Measurements from ENCODE around the gene CCNE1.

DNA sequence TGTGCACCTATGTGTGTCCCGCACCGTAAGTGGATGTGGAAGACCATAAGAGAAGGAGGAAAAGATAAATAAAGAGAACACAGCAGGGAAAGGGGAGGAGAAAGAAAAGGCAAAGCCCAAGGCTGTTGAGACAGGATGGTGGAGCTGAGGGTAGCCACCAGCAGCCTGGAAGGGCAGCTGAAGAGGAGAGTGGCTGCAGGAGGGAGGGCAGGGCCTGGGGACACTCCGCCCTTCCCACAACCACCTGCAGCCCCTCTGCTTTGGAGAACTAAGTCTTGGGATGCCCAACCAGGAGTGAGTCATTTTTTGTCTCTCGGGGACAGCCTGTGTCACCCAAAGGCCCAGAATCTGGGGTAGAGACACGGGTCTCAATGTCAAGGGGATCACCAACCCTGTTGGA is 26.4 kb upstream of the CCNE1 start:
- no peak for TF ChIP-seq EZH2 (IDR thresholded peaks at IDR 0.05; ENCODE audit: borderline replicate concordance)
- no peak for TF ChIP-seq CTCF (IDR thresholded peaks at IDR 0.05; ENCODE audit: poor library complexity)
- TF ChIP-seq EZH2phosphoT487 (IDR thresholded peaks at IDR 0.05; ENCODE audit: low read depth, severe bottlenecking, unreplicated experiment), result no peak
